Measurements from ENCODE around the gene OGDH. TPM values are rescaled to one million over a fixed set of nuclear protein-coding genes. Genes with fewer than 3 reads are reported as not detected.

The OGDH gene
- total RNA-seq, 1 donor from 2014 or later = 68.0 TPM

- Mint-ChIP-seq H3K4me3 (ENCODE audit: unreplicated experiment) (no peak overlapping the region), H3K36me3 (ENCODE audit: unreplicated experiment) (peaks cover 35% of the 10 kb centered on the region), H3K27ac (ENCODE audit: unreplicated experiment) (peak overlapping the region; percentile 51), H3K4me1 (ENCODE audit: unreplicated experiment) (peaks cover 13% of the 10 kb centered on the region), H3K9me3 (ENCODE audit: unreplicated experiment) (peaks cover 6% of the 10 kb centered on the region), H3K27me3 (ENCODE audit: unreplicated experiment) (no peaks in the 10 kb centered on the region)
- DNase-seq (ENCODE audit: extremely low spot score, unreplicated experiment) = no peak
- no peak for TF ChIP-seq CTCF (IDR thresholded peaks at IDR 0.05)
These were observed 58.5 kb downstream of the OGDH start for GRCh38 chr7:44664780-44665461.

GRCh38 chr7:44665531-44666213 is 59.2 kb downstream of the OGDH start:
- H3K4me3 Mint-ChIP-seq (ENCODE audit: unreplicated experiment) = no peak overlapping the region
- peaks cover 31% of the 10 kb centered on the region for H3K36me3 Mint-ChIP-seq (ENCODE audit: unreplicated experiment)
- H3K9me3 Mint-ChIP-seq (ENCODE audit: unreplicated experiment) = peaks cover 5% of the 10 kb centered on the region
- DNase-seq (ENCODE audit: extremely low spot score, unreplicated experiment) = no peak
- peaks cover 13% of the 10 kb centered on the region for H3K4me1 Mint-ChIP-seq (ENCODE audit: unreplicated experiment)
- no peaks in the 10 kb centered on the region for H3K27me3 Mint-ChIP-seq (ENCODE audit: unreplicated experiment)
- peak overlapping the region; percentile 51 for H3K27ac Mint-ChIP-seq (ENCODE audit: unreplicated experiment)
- no peak for TF ChIP-seq CTCF (IDR thresholded peaks at IDR 0.05)

GRCh38 chr7:44666566-44666965 is 60.1 kb downstream of the OGDH start:
- Mint-ChIP-seq H3K27me3 (ENCODE audit: unreplicated experiment) (no peaks in the 10 kb centered on the region), H3K27ac (ENCODE audit: unreplicated experiment) (no peak overlapping the region), H3K4me1 (ENCODE audit: unreplicated experiment) (peaks cover 13% of the 10 kb centered on the region), H3K36me3 (ENCODE audit: unreplicated experiment) (peaks cover 27% of the 10 kb centered on the region), H3K4me3 (ENCODE audit: unreplicated experiment) (no peak overlapping the region), H3K9me3 (ENCODE audit: unreplicated experiment) (no peaks in the 10 kb centered on the region)
- TF ChIP-seq CTCF (IDR thresholded peaks at IDR 0.05) = no peak
- DNase-seq (ENCODE audit: extremely low spot score, unreplicated experiment) = no peak

- no peaks in the 10 kb centered on the region for H3K27me3 Mint-ChIP-seq (ENCODE audit: unreplicated experiment)
- DNase-seq (ENCODE audit: extremely low spot score, unreplicated experiment) = no peak
- H3K9me3 Mint-ChIP-seq (ENCODE audit: unreplicated experiment) = no peaks in the 10 kb centered on the region
- H3K36me3 Mint-ChIP-seq (ENCODE audit: unreplicated experiment) = peaks cover 27% of the 10 kb centered on the region
- H3K4me3 Mint-ChIP-seq (ENCODE audit: unreplicated experiment) = no peak overlapping the region
- no peak for TF ChIP-seq CTCF (IDR thresholded peaks at IDR 0.05)
- H3K4me1 Mint-ChIP-seq (ENCODE audit: unreplicated experiment) = peaks cover 13% of the 10 kb centered on the region
- H3K27ac Mint-ChIP-seq (ENCODE audit: unreplicated experiment) = peak overlapping the region; percentile 5
These were observed 60.8 kb downstream of the OGDH start for GRCh38 chr7:44667190-44667589.

GRCh38 chr7:44671069-44671468 is 64.6 kb downstream of the OGDH start:
- no peaks in the 10 kb centered on the region for H3K27me3 Mint-ChIP-seq (ENCODE audit: unreplicated experiment)
- H3K4me3 Mint-ChIP-seq (ENCODE audit: unreplicated experiment) = no peak overlapping the region
- TF ChIP-seq CTCF (IDR thresholded peaks at IDR 0.05) = no peak
- H3K9me3 Mint-ChIP-seq (ENCODE audit: unreplicated experiment) = no peaks in the 10 kb centered on the region
- no peak overlapping the region for H3K27ac Mint-ChIP-seq (ENCODE audit: unreplicated experiment)
- DNase-seq (ENCODE audit: extremely low spot score, unreplicated experiment) = no peak
- peaks cover 26% of the 10 kb centered on the region for H3K36me3 Mint-ChIP-seq (ENCODE audit: unreplicated experiment)
- H3K4me1 Mint-ChIP-seq (ENCODE audit: unreplicated experiment) = peaks cover 3% of the 10 kb centered on the region
